Ascending aorta (tissue), 2 donors: ENCODE data around the gene ADGRL3. TPM values are rescaled to one million over a fixed set of nuclear protein-coding genes. Genes with fewer than 3 reads are reported as not detected.

ENCODE experiments used
- DNase-seq, 2 donors: peaks; one replicate each; pipeline ENCODE4 v3.0.0-alpha.2; 2019; ENCODE audit warnings: low spot score in 2 of 2
- H3K27ac ChIP-seq, 2 donors: fragments of 200-600 bp; sonication (generic); one replicate each; pipeline ENCODE4 v1.5.1; 2016 to 2017; ENCODE audit warnings: mild to moderate bottlenecking in 1 of 2
- H3K27me3 ChIP-seq: fragments of 200-600 bp; sonication (generic); one replicate; pipeline ENCODE4 v1.5.1; 2017
- H3K36me3 ChIP-seq, 2 donors: fragments of 200-600 bp; sonication (generic); one replicate each; pipeline ENCODE4 v1.5.1; 2016
- H3K4me1 ChIP-seq, 2 donors: fragments of 200-600 bp; sonication (generic); one replicate each; pipeline ENCODE4 v1.5.1; 2016 to 2017; ENCODE audit warnings: mild to moderate bottlenecking in 1 of 2
- H3K4me3 ChIP-seq, 2 donors: fragments of 200-600 bp; sonication (generic); one replicate each; pipeline ENCODE4 v1.5.1; 2016 to 2017; ENCODE audit warnings: mild to moderate bottlenecking in 1 of 2
- H3K9me3 ChIP-seq, 2 donors: fragments of 200-600 bp; sonication (generic); one replicate each; pipeline ENCODE4 v1.5.1; 2016
- CTCF ChIP-seq, 3 experiments: fragments of 200-600 bp in 2 of 3; fragments of 450-650 bp in 1 of 3; sonication (generic) in 2 of 3; IDR thresholded peaks; one replicate each; pipeline ENCODE4 v1.5.1; 2016 to 2019; ENCODE audit warnings: antibody characterized with exemption in 3 of 3, mild to moderate bottlenecking in 1 of 3, moderate library complexity in 1 of 3
- intact Hi-C: fragments of 100-400 bp; cut with DNase I; formaldehyde crosslinking; loops from one replicate; pipeline ENCODE4 v1.15.1; 2023
- total RNA-seq: library from RNA; depleted of rRNA; stranded (reverse); fragments of >200 nt; gene quantifications from one replicate; pipeline ENCODE4 v1.1.0, GENCODE V29; 2016

Gene ADGRL3
- total RNA-seq, 1 donor from 2014 or later, result 22.2 TPM

- no peak overlapping the region for H3K4me3 ChIP-seq
- intact Hi-C loops, result no loop called here
- H3K27me3 ChIP-seq, result no peaks in the 10 kb centered on the region
- no peaks in the 10 kb centered on the region for H3K36me3 ChIP-seq
- H3K27ac ChIP-seq, result no peak overlapping the region
- no peaks in the 10 kb centered on the region for H3K9me3 ChIP-seq
- no peak for TF ChIP-seq CTCF (IDR thresholded peaks at IDR 0.05)
- DNase-seq, result no peak
- no peaks in the 10 kb centered on the region for H3K4me1 ChIP-seq
These were observed 875.4 kb downstream of the ADGRL3 start for GRCh38 chr4:62075521-62075920.

GRCh38 chr4:62077406-62077805 is 877.3 kb downstream of the ADGRL3 start:
- H3K36me3 ChIP-seq, result no peaks in the 10 kb centered on the region
- TF ChIP-seq CTCF (IDR thresholded peaks at IDR 0.05), result no peak
- H3K9me3 ChIP-seq, result no peaks in the 10 kb centered on the region
- no peak overlapping the region for H3K27ac ChIP-seq
- intact Hi-C loops, result no loop called here
- DNase-seq, result no peak
- no peak overlapping the region for H3K4me3 ChIP-seq
- no peaks in the 10 kb centered on the region for H3K4me1 ChIP-seq
- no peaks in the 10 kb centered on the region for H3K27me3 ChIP-seq

GRCh38 chr4:62080431-62080830 is 880.3 kb downstream of the ADGRL3 start:
- Histone ChIP-seq H3K4me3 (no peak overlapping the region), H3K27me3 (no peaks in the 10 kb centered on the region), H3K9me3 (no peaks in the 10 kb centered on the region), H3K36me3 (no peaks in the 10 kb centered on the region), H3K27ac (no peak overlapping the region), H3K4me1 (no peaks in the 10 kb centered on the region)
- no peak for DNase-seq
- intact Hi-C loops, result no loop called here
- TF ChIP-seq CTCF (IDR thresholded peaks at IDR 0.05), result no peak

- Histone ChIP-seq H3K27ac (no peak overlapping the region), H3K27me3 (no peaks in the 10 kb centered on the region), H3K4me1 (no peaks in the 10 kb centered on the region), H3K36me3 (no peaks in the 10 kb centered on the region), H3K4me3 (no peak overlapping the region), H3K9me3 (peaks cover 0 to 6% of the 10 kb centered on the region in 2 donors)
- no peak for DNase-seq
- intact Hi-C loops, result no loop called here
- TF ChIP-seq CTCF (IDR thresholded peaks at IDR 0.05), result no peak
These were observed 887.6 kb downstream of the ADGRL3 start for GRCh38 chr4:62087706-62088105.

GRCh38 chr4:62093735-62094134 is 893.6 kb downstream of the ADGRL3 start:
- no peak overlapping the region for H3K4me3 ChIP-seq
- intact Hi-C loops, result no loop called here
- H3K4me1 ChIP-seq, result no peaks in the 10 kb centered on the region
- no peaks in the 10 kb centered on the region for H3K27me3 ChIP-seq
- no peak for DNase-seq
- no peak overlapping the region for H3K27ac ChIP-seq
- TF ChIP-seq CTCF (IDR thresholded peaks at IDR 0.05), result no peak
- peaks cover 0 to 7% of the 10 kb centered on the region in 2 donors for H3K9me3 ChIP-seq
- H3K36me3 ChIP-seq, result no peaks in the 10 kb centered on the region

GRCh38 chr4:62096881-62097280 is 896.8 kb downstream of the ADGRL3 start:
- Histone ChIP-seq H3K36me3 (no peaks in the 10 kb centered on the region), H3K4me3 (no peak overlapping the region), H3K27me3 (no peaks in the 10 kb centered on the region), H3K4me1 (no peaks in the 10 kb centered on the region), H3K27ac (no peak overlapping the region), H3K9me3 (peaks cover 0 to 7% of the 10 kb centered on the region in 2 donors)
- intact Hi-C loops, result no loop called here
- no peak for TF ChIP-seq CTCF (IDR thresholded peaks at IDR 0.05)
- no peak for DNase-seq
